Measurements from ENCODE around the gene NHSL1.

Gene NHSL1

DNA sequence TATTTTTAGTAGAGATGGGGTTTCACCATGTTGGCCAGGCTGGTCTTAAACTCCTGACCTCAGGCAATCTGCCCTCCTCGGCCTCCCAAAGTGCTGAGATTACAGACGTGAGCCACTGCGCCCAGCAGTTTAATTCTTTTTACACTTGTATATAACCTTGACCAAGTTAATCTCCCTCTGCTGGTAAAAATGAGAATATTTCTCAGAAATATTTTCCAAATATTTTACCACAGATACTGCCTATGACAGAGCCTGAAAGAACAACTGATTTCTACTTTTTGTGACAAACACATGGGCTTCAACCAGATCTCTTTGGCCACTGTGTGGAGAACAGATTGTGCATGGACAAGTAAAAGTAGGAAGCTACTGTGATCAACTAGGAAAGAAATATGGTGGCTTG lies 21.2 kb upstream of the NHSL1 start:
- H3K9me3 ChIP-seq (ENCODE audit: insufficient read depth, low read length) = no peaks in the 10 kb centered on the region
- H4K20me1 ChIP-seq (ENCODE audit: insufficient read depth, low read length) = no peaks in the 10 kb centered on the region
- no peaks in the 10 kb centered on the region for H3K27me3 ChIP-seq (ENCODE audit: low read depth, low read length)
- H3K4me3 ChIP-seq (ENCODE audit: low read length) = no peak overlapping the region
- H3K79me2 ChIP-seq (ENCODE audit: low read length) = no peaks in the 10 kb centered on the region
- H3K9ac ChIP-seq (ENCODE audit: low read length) = no peak overlapping the region
- no peak overlapping the region for H3K27ac ChIP-seq (ENCODE audit: low read length)
- H3K36me3 ChIP-seq (replicated peaks; ENCODE audit: low read depth, low read length) = no peaks in the 10 kb centered on the region
- H3K4me2 ChIP-seq (ENCODE audit: low read length) = no peak overlapping the region
- H3K4me1 ChIP-seq (ENCODE audit: low read length) = 0 out of 2 replicates have a peak, but pooled peaks cover 3% of the 10 kb centered on the region
- TF ChIP-seq, protein P1, sequence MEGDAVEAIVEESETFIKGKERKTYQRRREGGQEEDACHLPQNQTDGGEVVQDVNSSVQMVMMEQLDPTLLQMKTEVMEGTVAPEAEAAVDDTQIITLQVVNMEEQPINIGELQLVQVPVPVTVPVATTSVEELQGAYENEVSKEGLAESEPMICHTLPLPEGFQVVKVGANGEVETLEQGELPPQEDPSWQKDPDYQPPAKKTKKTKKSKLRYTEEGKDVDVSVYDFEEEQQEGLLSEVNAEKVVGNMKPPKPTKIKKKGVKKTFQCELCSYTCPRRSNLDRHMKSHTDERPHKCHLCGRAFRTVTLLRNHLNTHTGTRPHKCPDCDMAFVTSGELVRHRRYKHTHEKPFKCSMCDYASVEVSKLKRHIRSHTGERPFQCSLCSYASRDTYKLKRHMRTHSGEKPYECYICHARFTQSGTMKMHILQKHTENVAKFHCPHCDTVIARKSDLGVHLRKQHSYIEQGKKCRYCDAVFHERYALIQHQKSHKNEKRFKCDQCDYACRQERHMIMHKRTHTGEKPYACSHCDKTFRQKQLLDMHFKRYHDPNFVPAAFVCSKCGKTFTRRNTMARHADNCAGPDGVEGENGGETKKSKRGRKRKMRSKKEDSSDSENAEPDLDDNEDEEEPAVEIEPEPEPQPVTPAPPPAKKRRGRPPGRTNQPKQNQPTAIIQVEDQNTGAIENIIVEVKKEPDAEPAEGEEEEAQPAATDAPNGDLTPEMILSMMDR (IDR thresholded peaks at IDR 0.05; ENCODE audit: low read depth, low read length) = 0 out of 2 replicates have a peak, but pooled peaks have one; percentile 25
- no peak for TF ChIP-seq EZH2phosphoT487 (IDR thresholded peaks at IDR 0.05; ENCODE audit: low read depth)
- H2AFZ ChIP-seq (ENCODE audit: low read depth, low read length) = no peak overlapping the region

DNA sequence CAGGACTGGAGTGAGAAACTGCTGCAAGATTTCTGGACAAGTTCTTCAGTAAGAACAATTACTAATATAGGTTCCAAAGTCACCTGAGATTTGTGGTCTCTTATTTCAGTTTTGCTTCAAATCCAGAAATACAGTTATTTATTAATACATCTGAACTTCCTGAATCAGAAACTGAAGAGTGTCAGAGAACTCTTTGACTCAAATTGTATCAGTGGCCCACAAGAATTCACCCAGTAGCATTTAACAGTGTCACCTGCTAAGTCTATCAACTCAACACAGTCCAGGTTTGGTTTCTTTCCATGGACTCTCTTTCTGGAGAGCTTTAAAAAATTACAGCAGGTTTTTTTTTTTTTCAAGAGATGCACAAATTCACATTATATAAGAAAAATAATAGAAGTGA lies 18.8 kb upstream of the NHSL1 start:
- H3K4me1 ChIP-seq (ENCODE audit: low read length) = 0 out of 2 replicates have a peak, but pooled peaks cover 3% of the 10 kb centered on the region
- no peaks in the 10 kb centered on the region for H3K79me2 ChIP-seq (ENCODE audit: low read length)
- H3K4me3 ChIP-seq (ENCODE audit: low read length) = no peak overlapping the region
- no peak overlapping the region for H3K9ac ChIP-seq (ENCODE audit: low read length)
- H4K20me1 ChIP-seq (ENCODE audit: insufficient read depth, low read length) = no peaks in the 10 kb centered on the region
- no peaks in the 10 kb centered on the region for H3K36me3 ChIP-seq (replicated peaks; ENCODE audit: low read depth, low read length)
- no peak for TF ChIP-seq EZH2phosphoT487 (IDR thresholded peaks at IDR 0.05; ENCODE audit: low read depth)
- TF ChIP-seq, protein P1 (IDR thresholded peaks at IDR 0.05; ENCODE audit: low read depth, low read length) = no peak
- no peaks in the 10 kb centered on the region for H3K27me3 ChIP-seq (ENCODE audit: low read depth, low read length)
- H3K9me3 ChIP-seq (ENCODE audit: insufficient read depth, low read length) = no peaks in the 10 kb centered on the region
- no peak overlapping the region for H2AFZ ChIP-seq (ENCODE audit: low read depth, low read length)
- H3K27ac ChIP-seq (ENCODE audit: low read length) = no peak overlapping the region
- H3K4me2 ChIP-seq (ENCODE audit: low read length) = no peak overlapping the region

DNA sequence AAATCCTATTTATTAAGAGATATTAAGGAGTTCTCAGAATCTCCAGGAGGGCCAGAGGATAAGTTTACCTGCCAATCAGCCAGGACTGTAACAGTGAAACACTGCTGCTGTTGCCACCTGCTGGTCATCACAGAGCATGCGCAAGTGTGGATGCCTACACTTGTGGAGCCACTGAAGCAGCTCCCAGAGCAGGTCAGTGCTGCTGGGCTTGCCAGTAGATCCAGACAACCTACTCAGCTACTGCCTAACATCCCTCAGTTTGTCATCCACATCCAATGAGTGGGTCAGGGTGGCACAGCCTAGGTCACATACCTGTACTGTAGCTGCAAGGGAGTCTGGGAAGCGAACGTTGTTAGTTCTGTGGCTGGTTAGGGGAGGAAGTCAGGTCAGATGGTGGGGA lies 18.3 kb upstream of the NHSL1 start:
- Histone ChIP-seq H3K4me1 (ENCODE audit: low read length) (0 out of 2 replicates have a peak, but pooled peaks cover 3% of the 10 kb centered on the region), H3K27me3 (ENCODE audit: low read depth, low read length) (no peaks in the 10 kb centered on the region), H3K4me2 (ENCODE audit: low read length) (no peak overlapping the region), H3K9me3 (ENCODE audit: insufficient read depth, low read length) (no peaks in the 10 kb centered on the region), H3K27ac (ENCODE audit: low read length) (no peak overlapping the region), H3K4me3 (ENCODE audit: low read length) (no peak overlapping the region), H3K79me2 (ENCODE audit: low read length) (no peaks in the 10 kb centered on the region), H2AFZ (ENCODE audit: low read depth, low read length) (no peak overlapping the region), H4K20me1 (ENCODE audit: insufficient read depth, low read length) (no peaks in the 10 kb centered on the region), H3K9ac (ENCODE audit: low read length) (no peak overlapping the region), H3K36me3 (replicated peaks; ENCODE audit: low read depth, low read length) (no peaks in the 10 kb centered on the region)
- TF ChIP-seq, protein P1 (IDR thresholded peaks at IDR 0.05; ENCODE audit: low read depth, low read length) = peak; percentile 55
- TF ChIP-seq EZH2phosphoT487 (IDR thresholded peaks at IDR 0.05; ENCODE audit: low read depth) = no peak

DNA sequence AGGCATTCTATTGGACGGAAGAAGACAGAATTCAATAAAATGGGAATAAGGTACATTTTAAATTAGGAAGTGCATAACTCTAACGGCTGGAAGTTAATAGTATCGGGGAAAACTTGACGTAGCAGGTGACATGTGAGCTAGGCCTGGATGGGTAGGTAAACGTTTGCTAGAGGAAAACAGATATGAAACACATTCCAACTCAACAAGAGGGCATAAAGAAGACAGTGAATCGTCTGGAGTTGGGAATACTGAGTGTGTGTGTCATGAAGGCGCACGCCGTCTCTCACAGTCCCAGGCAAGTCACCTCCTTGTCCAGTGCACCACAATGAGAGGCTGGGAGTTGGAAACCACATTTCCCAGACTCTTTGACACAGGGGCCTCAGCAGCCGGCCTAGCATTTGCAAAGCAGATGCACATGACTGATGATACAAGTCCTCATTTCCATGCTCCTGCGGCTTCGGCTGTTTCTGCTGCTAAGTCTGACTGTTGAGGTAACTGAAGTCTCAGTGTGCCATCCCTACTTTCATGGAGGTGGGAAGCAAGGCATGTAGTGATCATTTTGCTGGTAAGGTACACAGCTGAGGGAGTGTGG lies 16.5 kb upstream of the NHSL1 start:
- no peaks in the 10 kb centered on the region for H3K27me3 ChIP-seq (ENCODE audit: low read depth, low read length)
- no peak overlapping the region for H3K4me3 ChIP-seq (ENCODE audit: low read length)
- no peak overlapping the region for H3K4me2 ChIP-seq (ENCODE audit: low read length)
- H3K36me3 ChIP-seq (replicated peaks; ENCODE audit: low read depth, low read length) = no peaks in the 10 kb centered on the region
- no peaks in the 10 kb centered on the region for H4K20me1 ChIP-seq (ENCODE audit: insufficient read depth, low read length)
- H2AFZ ChIP-seq (ENCODE audit: low read depth, low read length) = no peak overlapping the region
- H3K4me1 ChIP-seq (ENCODE audit: low read length) = 0 out of 2 replicates have a peak, but pooled peaks cover 3% of the 10 kb centered on the region
- H3K9me3 ChIP-seq (ENCODE audit: insufficient read depth, low read length) = no peaks in the 10 kb centered on the region
- no peak overlapping the region for H3K27ac ChIP-seq (ENCODE audit: low read length)
- no peak overlapping the region for H3K9ac ChIP-seq (ENCODE audit: low read length)
- TF ChIP-seq, protein P1 (IDR thresholded peaks at IDR 0.05; ENCODE audit: low read depth, low read length) = no peak
- TF ChIP-seq EZH2phosphoT487 (IDR thresholded peaks at IDR 0.05; ENCODE audit: low read depth) = no peak
- no peaks in the 10 kb centered on the region for H3K79me2 ChIP-seq (ENCODE audit: low read length)

Data from OCI-LY3 (cell line).